SW 1271 (cell line): ENCODE results near the gene STRA6.

Source experiments
- DNase-seq, 2 experiments: peaks; one replicate each; lab custom pipeline; 2025; lab: John Stamatoyannopoulos, UW

The STRA6 gene

DNA sequence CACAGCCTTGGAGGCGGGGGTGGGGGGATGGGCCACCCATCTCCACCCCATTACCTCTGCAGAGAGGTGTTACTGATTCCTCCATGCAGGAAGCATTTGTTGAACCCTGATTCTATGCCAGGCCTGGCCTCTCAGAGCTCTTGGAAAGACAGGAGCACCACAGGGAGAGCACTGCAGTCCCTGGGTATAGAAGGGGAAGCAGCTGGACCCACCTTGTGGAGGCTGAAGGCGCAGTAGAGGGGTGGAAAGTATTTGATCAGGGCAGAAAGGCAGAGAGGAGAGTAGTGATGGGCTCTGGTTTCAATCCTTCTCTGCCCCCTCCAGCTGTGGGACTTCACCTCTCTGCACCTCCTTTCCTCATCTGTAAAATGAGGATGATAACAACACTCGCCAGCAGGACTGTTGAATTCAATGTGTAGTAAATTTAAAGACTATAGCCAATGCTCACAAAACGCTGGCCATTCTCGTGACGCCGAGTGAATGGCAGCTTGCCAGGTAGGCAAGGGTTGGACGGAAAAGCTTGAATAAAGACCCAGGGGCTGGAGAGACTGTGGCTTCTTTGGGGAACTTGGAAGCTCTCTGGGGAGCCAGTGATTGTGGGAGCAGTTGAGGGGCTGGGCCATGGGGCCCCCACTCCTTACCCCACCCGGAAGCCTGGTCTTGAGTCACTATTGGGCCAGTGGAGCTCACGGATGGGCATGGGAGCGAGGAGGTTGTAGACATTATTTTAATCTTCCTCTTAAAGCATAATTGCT lies 25.6 kb upstream of the STRA6 start:
- no peak for DNase-seq

DNA sequence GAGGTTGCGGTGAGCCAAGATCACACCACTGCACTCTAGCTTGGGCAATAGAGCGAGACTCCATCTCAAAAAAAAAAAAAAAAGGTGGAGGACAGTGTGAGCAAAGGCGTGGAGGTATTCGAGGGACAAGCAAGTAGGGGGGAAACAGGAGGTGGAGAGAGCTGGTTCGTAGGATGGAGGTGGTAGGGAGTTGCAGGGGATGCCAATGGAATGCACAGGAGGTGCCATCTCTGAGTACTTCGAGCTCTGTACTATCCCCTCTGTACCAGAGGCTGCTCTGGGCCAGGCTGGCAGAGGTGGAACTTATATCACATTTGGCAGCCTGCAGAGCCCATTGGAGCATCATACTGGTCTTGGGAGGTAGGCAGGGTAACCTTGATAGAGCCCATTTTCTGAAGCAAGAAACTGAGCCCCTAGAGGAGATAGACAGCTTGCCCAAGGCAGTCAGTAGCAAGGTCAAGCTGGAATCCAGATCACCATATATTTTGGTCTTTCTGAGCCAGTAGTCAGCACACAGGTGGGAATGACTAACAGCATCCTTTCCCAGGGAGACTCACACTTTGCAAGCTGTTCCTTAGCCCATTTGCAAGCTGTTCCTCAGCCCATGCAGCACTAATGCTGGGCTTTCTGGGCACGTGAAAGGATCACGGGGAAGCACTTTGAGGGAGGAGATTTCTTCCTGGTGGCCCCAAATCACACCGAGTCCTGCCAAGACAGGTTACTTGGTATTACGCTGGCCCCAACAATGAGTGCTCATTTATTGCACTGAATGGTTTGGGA lies 24.4 kb upstream of the STRA6 start:
- DNase-seq = no peak

DNA sequence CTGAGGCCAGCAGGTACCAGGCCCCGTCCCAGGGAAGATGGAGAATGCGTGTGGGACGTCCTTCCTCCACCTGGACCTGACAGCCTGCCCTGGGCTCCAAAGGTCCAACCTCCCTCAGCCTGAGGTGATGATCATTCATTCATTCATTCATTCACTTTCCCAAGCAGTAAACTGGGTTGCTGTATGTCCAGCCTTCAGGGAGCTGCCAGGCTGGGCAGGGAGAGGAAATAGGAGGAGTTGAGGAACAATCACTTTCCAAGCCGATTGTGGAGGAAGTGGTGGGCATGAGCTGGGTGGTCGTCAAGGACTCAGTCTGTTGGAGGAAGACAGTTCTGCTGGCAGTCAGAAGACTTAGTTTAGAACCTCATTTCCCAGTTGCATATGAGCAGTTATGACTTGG lies 23.3 kb upstream of the STRA6 start:
- no peak for DNase-seq

DNA sequence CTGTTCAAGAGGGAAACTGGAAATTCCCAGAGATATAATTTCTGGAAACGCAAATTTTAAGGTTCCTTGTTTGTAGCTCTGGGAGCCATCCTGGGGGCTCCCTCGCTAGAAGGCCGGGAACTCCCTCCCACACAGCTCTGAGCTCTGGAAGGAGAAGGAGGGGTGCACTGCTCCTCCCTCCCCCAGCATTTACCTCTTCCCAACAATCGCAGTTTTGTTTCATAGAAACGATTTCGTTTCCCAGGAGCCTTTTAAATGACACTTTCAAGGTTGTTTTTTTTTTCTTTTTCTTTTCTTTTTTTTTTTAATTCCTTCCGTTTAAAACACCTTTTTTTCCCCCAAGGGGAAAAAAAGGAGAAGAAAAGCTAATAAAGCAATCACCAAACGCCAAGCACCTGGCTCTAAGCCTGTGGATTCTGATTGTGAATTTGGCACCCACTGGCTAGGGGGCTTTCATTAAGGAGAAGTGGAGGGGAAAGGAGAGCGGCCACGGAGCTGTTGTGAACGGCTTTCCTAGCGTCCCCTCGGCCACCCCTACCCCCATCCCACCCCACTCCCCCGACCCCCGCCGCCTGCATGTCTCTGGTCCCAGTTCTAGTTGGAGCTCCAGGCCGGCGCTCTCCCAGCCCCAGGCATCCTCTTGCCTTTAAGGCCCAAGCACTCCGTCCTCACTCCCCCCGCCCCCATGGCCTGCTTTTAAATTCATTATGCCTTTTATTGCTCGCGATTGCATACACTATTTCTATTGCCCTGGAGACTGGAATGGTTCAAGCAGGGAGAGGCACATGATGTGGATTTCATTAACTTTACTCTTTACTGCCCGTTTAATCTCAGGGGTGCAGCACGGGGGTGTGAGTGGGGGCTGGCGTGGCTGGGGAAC lies 19.9 kb upstream of the STRA6 start:
- DNase-seq = no peak

DNA sequence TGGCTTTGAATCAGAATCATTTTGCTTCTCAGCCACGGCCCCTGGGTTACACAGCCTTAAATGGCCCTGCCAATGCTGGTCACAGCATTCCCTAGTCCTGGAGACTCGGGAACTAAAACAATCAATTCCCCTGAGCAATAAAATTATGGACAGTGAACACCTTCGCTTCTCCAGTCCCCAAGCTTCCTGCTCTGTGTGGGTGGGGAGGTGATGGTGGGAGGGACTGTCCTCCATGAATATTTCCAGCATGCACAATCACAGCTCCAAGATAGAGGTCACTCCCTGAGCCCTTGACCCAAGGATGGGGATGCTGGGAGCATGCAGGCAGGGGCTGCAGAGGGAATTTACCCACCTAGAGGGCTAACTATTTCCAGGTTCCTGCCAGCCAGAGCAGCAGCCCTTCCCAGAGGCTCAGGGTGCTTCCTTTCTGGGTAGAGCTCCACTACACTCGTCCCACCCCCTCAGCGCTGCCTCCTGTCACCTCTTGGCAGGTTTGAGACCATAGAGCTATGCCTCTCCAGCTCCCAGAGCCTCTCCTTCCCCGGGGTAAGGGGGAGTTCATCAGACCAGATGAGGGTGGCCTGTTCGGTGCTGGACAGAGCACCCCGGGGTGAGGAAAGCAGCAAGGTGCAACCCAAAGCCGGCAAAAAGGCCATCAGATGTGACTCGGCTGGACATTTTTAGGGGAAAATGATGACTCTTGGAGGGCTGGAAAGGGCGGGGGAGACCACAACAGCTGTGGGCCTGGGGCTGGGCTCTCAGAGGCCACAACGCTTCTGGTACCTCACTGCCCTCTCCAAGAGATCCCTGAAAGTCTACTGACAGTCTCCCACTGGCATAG lies 19.0 kb upstream of the STRA6 start:
- no peak for DNase-seq

DNA sequence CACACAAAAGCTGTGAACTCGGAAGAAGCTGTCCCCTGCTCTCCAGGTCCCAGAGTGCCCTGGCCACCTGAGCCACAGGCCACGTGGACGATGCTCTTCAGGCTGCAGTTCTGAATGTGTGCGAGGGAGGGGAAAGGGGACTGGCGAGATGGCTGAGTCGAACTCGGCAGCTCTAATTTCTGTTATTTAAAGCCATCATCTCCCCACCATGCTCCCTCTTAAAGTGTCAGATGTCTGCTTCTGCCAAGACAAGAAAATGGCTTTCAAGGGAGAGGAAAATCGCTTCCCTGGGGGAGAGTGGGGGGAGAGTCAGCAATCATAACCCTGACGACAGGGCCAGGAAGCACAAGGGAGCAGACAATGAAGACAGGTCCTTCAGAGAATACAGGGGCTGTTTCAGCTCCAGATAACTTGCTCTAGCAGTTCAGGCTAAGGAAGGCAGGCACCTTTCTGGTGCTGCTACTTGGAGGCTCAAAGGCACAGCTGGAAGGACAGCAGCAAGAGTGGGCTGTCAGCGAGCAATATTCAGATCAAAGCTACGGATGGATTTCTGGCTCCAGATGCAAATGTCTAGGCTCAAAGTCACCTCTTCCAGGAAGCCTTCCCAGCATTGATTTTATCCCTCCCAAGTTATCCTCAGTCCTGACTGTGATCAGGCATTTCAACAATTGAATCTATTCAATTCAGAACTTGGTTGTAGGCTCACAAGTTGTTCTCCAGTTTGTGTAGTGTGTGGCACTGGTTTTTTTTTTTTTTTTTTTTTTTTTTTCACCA lies 18.1 kb upstream of the STRA6 start:
- no peak for DNase-seq

DNA sequence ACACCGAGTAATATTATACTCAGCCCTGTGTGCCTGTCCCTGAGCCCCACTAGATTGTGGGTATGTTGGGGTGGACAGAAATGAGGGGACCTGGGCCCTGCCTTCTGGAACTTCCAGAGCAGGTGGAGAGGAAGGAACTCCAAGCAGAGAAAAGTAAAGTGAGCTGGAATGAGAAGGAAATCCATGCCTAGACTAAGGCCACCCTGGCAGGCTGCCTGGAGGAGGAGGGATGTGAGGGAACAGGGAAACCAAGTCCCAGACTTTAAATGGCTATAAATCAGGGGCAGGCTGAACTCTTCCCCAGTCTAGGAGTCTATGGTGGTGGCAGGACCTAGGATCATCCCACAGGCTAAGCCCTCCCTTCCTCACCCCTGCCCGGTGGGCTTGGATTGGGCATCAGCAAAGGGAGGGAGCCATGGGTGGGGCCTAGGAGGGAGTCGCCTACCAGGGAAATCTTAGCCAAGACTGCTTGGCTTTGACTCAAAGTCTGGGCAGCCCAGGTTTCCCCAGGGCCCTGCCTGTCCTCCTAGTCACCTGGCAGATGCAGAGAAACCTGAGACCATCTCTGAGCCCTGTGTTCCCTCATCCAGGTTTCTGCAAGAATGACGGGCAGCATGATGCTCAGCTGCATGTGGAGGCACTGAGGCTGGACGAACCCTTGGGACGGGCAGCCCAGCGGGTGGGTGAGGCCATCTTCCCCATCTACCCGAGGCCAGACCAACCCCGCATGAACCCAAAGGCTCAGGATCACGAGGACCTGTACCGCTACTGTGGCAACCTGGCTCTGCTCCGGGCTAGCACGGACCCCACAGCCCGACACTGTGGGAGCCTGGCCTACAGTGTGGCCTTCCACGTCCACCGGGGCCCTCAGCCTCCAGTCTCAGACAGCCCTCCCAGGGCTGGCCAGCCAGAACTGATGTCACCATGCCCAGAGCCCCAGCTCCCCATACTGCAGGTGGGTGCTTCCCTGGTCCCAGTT lies 15.6 kb upstream of the STRA6 start:
- no peak for DNase-seq

DNA sequence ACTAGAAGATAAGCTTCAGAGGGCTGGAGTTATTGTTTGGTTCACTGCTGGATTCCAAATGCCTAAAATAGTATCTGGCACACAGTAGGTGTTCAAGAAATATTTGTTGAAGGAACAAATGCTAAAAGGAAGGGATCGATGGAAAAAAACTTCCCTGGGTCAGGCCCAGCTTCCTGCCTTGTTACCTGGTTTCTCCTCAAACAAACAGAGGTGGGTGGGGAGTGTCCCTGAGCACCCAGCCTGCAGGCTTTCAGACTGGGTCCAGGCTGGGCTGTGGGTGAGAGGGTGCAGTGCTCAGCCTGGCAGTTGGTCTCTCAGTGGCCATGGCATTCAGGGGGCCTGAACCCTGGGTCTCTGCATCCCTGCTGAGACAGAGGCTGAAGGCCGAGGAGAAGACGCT lies 14.4 kb upstream of the STRA6 start:
- DNase-seq = no peak

DNA sequence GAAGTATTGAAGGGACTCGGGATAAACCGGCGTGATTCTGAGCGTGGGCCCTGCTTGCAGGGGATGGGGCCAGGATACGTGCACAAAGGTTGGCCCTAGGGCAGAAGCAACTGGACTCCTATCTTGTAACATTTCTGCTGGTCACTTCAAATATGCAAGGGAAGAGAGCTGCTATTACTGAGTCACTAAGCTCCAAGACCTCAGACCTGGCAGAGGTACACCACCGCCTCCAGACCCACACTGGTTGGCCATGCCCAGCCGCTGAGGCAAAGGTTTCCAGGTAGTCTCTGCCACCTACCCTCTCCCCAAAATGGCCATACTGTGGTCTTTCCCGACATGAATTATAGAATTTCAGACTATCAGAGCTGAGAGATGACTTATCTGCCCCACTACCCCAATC lies 13.4 kb upstream of the STRA6 start:
- no peak for DNase-seq

DNA sequence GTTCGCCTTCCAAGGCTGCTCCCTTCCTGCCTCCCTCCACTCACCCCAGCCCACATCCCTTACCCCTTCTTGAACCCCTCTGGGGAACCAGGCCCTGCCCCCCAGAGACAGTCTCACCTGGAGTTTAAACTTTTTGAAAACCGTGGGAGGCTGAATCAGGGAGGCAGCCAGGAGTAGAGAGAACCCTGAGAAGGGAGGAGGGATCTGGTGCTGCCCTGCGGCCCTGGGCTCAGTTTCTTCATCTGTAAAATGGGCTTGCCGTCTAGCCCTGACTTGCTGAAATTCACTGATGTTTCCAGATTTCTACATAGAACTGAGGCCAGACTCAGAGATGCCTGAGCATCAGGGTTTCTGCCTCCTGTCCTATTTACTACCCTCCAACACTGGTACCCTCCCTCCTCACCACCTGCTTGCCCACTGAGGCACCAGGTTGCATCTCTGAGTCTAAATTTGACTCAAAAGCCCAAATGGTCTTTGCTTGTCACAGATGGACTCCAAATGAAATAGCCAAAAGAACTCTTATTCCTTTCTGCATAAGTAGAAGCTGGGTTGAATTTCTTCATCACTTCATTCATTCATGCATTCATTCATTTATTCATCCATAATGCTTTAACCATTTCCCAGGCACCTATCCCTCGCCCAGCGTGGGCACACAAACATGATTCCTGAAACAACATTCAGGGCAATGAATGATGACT lies 11.9 kb upstream of the STRA6 start:
- DNase-seq = no peak

DNA sequence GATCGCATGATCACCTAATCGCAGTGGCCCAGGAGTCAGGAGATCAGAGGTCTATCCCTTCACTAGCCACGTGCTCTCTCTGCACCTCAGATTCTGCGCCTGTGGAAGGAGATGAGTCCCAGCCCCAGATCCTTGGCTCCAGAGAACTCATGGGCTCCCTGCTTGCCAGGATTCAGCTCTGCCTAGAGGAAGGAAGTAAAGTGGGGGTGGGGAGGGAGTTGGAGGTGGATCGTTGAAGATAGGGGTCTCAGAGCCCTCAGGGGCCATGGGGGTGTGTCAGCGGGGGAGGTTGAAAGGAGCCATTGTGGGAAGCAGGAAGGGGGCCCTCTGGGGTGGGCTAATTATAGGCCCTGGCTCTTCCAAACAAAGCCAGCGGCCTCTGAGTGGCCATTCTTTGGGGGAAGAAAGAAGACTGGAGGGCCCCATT lies 11.3 kb upstream of the STRA6 start:
- DNase-seq = no peak

DNA sequence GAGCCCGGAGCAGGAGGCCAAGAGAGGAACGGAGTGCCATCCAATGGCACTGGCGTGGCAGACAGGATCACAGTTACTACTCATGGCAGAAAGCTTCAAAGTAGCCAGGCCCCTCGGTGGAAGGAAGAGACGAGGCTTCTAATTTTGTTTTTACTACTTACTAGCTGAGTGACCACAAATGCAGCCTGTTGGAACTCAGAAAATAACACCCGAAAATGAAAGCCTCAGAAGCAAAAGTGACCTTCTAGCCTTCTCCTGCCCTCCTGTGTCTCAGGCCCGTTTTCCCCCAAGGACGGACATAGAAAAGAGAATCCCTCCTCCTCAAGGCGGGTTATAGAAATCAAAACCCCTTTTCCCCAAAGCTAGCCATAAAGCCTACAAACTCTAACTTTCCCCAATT lies 9.9 kb upstream of the STRA6 start:
- DNase-seq = no peak

DNA sequence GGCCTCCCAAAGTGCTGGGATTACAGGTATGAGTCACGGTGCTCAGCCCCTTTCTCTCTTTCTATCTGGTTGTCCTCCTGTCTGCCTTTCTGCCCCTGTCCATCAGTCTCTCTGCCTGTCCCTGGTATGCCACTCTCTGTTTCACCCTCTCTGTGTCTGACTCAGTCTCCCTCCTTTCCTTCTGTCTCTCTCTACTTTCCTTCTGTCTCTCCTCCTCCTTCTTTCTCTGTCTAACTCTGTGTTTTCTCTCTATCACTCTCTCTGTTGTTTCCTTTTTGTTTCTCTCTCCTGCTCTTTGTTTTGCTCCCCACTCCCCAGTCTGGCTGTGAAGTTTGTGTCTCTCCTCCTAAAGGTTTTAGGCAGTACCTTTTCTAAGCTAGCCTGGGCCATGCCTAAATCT lies 9.1 kb upstream of the STRA6 start:
- DNase-seq = no peak

DNA sequence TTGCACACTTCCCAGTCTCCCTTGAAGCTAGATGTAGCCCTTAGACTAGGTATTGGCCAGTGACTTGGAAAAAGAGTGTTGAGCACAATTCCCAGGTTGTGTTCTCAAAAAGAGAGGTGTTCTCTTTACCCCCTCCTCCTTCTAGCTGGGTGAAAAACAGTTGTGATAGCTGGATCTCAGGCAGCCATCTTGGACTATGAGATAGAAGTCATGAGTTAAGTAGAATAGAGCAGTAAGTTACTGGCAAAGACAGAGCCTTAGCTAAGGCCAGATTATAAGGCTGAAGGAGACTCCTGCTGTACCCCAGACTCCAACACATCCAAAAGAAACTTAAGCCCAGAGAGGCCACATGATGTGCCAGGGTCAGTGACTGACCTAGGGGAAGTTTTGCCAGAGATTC lies 8.1 kb upstream of the STRA6 start:
- DNase-seq = no peak

DNA sequence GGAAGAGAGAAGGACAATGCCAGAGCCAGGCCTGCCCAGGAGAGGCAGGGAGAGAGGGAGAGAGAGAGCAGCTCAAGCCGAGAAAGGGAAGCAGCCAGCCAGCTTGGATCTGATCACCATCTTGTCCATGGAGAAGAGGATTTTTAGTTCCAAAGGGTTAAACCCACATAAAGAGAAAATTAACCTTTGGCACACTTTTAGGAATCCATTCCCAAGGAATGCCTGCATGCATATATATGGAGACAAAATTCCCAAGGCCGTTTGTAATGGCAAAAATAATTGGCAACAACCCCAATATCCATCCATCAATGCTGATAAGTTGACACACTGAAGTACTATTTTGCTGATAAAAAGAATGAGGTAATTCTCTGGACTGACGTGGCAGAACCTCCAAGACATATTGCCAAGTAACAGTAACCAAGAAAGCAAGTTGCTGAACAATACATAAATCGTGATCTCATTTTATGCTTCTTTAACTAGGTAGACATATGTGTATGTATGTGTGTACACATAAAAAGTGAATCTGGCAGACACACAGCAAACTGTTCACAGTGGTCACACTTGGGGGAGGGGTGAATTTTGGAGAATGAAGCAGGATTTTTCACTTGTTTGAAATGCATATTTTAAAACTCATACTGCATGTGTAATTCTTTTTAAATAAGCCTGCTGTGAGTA lies 7.5 kb upstream of the STRA6 start:
- DNase-seq = no peak

DNA sequence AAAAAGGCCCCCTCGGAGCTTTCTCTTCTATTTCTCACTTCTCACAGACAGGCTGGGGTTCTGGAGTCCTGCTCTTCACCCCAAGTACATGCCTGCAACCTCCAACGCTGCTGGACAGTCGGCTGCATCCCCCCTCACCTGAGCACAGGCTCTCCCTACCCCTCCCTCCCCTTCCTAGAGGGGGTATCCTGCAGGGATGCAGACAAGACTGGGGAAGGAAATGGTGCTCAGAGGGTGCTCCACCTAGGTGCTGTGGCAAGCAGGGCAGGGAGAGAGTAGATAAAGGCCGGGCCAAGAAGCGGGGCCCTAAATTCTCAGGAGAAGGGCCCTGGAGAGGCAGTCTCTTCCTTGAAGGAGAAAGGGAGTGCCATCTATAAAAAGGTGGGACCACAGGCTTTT lies 7.0 kb upstream of the STRA6 start:
- no peak for DNase-seq

DNA sequence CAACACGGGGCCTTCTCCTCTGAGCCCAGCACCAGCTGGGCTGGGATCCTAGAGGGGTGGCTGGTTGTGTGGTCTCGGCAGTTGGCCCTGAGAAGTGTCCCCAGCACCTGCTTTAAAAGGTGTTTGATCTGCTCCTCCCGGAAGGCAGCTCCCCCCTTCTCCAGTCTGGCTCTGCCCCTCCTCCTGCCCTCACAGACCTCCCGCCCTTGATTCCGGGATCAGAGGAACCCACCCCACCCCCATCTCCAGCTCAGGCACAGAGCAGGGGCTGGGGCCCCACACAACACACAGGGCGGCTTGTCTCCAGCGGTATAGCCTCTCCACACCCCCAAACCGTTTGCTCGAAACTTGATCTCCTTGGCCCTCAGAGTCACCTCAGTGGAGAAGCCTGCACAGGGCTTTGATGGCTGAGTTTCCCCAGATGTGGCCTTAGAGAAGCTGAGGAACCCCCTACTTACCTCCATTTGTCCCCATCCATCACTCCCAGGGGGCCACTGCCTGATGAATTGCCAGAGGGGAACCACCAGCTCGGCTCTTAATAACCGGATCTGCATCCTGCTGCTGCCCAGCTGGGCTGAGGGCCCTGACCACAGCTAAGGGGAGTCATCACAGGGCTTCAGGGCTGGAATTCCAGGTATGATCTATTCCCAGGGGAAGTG lies 6.4 kb upstream of the STRA6 start:
- DNase-seq = no peak

DNA sequence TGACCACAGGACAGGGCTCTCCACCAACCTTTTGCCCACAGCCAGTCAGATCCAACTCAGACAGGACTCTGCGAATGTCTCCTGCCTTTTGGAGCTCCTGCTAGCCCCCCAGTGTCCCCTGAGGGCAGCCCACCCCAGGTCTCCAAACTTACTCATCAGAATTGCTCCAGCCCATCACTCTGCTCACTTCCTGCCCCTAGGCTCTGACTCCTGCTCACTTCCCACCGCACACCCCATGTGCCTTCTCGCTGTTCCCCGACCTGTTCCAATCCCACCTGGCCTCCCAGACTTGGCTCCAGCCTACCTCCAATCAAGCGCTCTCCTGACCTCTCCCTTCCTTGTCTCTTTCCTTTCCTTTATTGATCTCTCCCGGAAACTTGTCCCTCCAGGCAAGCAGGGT lies 5.9 kb upstream of the STRA6 start:
- no peak for DNase-seq
